Fibroblast of gingiva (primary cell): ENCODE data around the gene APOD.
A peak's percentile ranks its signal among the peaks of the same experiment; 100 is the strongest.

Experiments
- DNase-seq: peaks from one replicate; pipeline ENCODE4 v3.0.0-alpha.2; 2011; ENCODE audit warnings: low read depth

The APOD gene

DNA sequence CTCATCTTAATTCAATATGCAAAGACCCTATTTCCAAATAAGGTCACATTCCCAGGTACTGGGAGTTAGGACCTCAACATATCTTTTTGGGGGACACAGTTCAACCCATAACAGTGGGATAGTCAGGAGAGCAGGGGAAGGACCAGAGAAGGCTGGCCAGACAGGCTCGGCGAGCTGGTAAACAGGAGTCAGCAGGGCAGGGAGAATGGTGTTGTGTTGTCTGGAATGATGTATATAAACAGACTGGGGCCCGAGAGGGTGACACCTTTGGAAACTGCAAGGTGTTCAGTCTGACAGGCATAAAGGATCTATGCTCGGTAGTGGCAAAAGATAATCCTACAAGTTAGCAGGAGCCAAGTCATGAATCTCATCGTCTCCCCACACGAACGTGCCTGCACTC, 30.5 kb downstream of the APOD start:
- no peak for DNase-seq

DNA sequence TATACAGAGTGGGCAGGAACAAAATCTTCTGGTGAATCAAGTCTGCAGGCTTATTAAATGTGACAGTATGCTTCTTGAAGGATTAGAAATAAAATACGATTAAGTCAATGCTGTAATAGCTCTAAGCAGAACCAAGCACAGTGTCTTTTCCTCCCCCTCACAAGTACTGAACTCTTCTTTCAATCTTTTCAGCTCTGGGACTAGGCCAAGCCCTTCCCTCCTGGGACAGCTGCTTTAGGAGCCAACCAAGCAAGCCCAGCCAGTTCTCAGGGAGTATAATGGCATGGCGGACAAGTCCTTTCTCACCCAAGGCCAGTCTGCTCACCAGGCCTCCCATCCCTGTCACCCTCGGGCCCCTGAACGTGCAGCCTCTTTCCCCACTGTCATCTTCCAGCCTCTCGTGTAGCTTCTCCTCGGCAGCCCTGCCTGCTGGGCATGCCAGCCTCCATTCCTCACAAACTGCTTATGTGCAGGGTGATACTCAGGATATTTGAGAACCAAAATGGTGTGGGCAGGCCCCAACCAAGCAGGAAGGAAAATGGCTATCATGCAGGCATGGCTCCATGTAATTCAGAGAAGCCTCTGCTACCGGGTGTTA, 32.3 kb downstream of the APOD start:
- peak; percentile 39 for DNase-seq

DNA sequence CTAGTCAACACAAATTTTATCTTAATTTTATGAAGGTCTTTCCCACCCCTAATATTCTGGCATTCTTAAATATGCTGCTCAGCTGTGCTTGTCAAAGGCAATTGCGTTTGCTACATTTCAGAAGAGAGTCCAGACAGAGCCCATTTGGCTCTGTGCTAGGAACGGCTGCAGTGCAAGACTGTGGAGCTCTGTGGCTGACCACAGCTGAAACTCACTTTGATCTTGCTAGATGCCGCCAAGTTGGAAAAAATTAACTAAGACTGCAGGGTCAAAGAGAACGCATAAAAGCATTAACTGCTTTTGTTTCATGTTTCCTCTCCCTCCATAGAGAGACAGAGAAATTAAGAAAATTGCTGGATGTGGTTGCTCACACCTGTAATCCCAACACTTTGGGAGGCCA, 33.0 kb downstream of the APOD start:
- no peak for DNase-seq

DNA sequence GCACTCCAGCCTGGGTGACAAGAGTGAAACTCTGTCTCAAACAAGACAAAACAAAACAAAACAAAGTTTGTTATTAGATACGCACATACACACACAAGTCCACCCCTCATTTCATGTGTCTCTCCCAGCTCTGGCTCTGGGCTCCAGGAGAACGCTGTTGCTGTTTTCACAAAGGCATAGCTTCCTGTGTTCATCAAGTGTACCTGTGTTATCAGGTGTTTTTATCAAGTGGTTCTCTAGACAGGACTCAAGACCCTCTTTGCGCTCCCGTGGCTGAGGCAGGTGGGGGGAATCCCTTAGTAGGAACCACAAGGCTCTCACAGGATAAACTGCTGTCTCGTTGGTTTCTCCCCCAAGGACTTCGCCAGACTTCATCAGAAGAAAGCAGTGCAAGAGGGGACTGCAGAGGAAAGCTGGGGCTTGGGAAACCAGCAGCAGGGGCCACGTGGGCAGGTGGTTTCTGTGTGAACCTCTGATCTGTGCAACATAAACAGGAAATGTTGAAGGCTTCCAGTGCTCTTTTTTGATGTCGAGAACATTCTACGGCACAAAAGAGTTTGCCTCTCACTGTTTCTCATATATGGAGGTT, 33.7 kb downstream of the APOD start:
- DNase-seq = no peak

DNA sequence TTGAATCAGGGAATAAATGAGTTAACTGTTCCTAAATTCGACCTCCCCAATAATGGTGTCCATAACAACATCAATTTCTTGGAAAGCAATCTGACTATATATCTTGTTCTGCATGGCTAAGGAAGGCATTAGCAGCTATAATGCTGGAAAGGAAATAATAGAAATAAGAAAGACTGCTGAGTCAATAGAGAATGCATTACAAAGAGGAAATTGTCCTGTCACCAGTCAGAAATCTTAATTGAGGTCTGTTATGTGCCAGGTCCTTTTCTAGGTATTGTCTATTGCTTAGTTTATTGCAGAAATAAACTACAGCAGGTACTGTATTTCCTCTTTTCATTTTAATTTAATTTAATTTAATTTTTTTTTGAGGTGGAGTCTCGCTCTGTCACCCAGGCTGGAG, 34.8 kb downstream of the APOD start:
- DNase-seq = no peak

DNA sequence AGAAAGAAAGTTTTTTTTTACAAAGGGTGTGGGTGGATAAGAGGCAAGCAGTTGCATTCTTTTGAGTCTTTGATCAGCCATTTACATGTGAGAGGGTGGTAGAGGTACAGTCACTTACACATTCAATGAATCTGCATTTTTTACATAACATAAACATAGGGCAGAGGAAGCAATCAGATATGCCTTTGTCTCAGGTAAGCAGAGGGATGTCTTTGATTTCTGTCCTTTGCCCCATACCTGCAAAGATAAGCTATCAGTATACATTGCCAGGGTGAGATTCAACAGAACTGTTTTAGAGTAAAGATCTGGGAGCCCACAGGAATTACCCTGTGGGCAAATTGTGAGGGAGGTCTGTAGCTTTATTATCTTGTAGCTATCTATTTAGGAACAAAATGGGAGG, 35.2 kb downstream of the APOD start:
- no peak for DNase-seq

DNA sequence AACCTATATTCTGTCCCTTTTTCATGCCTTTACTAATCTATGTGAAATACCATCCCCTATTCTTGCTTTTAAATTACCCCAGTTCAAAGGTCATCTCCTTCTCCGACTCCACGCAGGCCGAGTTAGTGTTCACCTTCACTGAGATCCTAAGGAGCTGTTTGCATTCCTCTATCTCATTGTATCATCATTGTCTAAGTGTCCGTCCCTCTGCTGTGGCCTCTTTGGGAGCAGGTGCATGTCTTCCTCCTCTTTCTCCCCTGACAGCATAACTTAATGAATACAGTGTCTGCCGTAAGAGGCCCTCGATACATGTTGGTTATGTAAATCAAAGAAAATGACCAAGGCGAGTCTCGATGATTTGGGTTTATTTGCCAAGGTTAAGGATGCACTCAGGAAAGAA, 35.7 kb downstream of the APOD start:
- no peak for DNase-seq

DNA sequence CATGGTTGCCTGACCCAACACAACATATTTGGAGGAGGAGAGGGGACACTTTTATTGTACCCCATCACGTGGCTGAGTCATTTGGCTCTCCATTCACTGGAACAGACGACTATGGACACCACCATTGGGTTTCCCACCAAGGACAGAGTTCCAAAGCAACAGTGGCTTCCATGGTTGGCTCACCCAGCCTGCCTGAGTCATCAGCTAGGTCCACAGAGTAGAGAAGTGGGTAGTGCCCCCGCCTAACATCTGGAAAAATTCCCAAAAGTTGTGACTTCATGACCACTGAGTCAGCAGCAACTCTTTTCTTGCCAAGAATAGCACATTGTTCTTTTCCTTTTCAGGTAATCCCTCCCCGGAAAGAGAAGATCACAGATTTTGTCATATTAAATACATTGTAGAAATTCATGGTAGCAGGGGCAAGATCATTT, 37.6 kb downstream of the APOD start:
- peak; percentile 84 for DNase-seq

DNA sequence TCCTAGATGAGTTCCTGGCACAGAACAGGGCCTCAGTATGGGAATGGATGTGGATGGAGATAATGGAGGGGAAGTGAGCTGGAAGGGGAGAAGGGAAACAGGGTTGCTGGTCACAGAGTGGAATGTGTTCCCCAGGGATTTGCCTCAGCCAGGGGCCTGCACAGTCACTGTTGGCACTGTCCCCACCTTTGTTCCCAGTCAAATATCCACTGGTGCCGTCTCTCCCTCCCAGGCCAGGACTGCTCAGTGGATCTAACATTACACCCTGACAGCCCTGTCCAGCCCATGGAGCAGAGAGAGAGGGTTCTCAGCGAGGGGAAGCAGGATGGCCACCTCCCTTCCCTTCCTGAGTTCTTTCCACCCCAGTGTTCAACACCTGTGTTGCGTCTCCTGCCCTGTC, 39.1 kb downstream of the APOD start:
- peak; percentile 16 for DNase-seq

DNA sequence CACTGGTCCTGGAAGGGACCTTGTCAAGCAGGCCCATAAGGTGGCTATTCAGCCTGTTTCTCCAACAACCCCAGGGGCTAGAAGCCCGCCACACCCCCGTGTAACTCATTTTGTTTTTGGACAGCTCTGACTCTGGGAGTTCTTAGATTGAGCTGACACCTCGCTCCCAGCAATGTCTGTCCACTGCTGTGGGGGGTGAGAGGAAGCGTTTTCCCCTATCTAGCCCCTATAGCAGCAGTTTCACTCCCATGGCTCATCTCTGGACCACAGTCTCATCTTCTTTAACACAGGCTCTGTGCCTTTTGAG, 39.6 kb downstream of the APOD start:
- DNase-seq = no peak

DNA sequence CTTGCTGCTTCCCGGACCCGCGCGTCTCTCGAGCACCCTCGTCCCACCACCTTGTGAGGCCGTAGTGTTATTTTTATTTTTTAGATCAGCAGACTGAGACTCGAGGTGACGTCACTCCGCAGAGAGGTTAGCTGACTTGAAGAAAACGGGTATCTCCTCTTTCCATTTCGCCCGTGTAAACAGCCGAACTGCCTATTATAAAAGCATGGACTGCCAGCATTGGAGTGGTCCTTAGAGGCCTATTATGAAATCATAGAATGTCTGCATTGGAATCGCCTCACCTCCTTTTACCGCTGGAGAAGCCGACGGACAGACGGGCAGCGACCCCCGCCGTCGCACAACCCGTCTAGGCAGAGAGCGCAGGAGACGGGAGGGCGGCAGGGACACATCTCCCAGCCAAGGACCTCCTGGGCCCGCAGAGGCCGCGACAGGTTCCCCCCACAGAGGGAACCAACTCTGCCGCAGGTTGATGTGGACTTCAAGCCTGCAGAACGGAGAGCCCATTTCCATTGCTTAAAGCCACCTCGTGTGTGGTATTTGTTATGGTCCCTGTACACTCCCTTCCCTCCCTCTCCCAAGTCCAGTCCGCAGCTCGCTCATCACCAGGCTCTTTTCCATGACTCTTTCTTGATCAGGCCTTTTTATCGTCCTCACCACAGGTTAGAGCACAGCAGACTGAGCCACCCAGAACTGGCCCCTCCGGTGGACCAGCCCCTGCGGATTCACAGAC, 40.1 kb downstream of the APOD start:
- DNase-seq = no peak

DNA sequence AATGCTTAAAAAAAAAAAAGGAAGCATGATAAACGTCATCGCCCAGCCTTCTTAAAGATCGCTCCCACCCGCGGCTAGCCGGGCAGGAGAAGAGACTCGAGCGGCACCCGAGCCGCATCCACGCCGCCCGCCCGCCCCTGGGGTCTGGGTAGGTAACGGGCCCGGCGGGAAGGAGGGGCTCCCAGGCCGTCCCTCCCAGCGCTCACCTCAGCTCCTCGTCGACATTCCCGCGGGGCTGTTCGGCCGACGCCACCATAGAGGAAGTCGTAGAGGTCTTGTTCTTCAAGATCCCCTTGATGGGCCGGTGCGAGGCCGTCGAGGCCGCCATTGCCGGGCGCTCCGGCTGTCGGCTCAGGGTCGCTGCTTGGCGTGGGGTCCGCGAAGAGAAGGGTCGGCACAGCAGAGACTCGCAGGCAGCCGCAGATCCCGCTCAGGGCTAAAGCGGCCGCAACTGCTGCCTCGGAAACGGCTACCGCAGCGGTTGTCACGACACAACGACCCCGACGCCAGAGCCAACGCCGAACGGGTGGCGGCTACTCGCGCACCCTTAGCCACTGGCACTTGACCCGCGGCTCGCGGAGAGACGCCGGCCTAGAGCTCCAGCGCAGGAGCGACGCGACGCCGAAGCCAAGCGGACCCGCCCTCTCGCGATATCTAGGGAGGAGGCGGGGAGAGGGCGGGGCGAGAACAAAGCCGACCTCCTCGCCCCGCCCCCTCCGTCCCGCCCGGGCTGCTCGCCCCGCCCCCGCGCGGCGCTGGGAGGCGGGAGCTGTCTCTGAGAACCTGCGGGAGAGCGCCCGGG, 40.8 kb downstream of the APOD start, which contains the start of gene PPP1R2:
TSS of gene PPP1R2 (minus strand) at position 628 of the 802 bp plus-strand sequence. CDS start at position 328, 300 bp downstream.
- peak; percentile 87 for DNase-seq

DNA sequence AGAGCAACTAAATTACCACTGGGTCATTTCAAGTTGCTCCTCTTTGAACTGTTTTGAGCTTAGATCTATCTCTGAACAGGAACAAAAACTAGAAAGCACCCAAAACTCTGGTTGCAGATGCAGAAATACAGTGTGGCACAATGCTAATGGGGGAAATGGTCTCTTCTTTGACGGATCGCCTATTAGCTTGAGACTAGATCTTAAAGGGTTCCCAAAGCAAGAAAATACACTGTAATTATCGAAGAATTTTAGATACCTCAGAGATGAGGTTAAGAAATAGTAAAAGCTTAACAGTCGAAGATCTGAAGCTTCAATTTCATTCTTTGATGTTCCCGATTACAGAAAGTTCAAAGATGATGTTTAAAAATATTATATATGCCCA, 41.4 kb downstream of the APOD start:
- no peak for DNase-seq

DNA sequence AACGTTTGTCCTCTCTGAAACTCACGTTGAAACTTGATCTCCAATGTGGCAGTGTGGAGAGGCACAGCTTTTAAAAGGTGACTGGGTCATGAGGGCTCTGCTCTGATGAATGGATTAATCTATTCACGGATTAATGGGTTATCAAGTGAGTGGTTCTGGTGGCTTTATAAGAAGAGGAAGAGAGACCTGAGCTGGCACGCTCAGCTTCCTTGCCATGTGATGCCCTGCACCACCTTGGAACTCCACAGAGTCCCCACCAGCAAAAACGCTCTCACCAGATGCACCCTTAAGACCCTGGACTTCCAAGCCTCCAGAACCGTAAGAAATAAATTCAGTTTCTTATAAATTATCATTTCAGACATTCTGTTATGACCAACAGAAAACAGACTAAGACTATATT, 43.2 kb downstream of the APOD start:
- no peak for DNase-seq

DNA sequence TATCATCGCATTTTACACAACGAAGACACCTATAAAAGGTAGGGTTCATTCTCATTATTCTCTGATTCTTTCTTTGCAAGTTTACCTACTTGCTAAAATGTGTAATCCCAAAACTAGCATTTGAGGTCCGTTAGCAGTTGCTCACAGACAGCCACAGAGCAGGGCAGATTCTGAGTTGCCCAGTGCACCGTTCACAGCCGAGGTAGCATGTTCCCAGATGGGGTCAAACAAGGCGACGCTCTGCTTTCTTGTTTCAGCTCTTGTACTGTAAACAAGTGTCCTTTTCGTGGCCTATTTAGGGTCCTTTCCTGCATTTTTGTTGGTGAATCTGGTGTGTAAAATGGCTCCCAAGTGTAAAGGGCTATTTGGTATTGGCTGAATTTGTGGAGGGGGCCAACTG, 43.7 kb downstream of the APOD start:
- no peak for DNase-seq

DNA sequence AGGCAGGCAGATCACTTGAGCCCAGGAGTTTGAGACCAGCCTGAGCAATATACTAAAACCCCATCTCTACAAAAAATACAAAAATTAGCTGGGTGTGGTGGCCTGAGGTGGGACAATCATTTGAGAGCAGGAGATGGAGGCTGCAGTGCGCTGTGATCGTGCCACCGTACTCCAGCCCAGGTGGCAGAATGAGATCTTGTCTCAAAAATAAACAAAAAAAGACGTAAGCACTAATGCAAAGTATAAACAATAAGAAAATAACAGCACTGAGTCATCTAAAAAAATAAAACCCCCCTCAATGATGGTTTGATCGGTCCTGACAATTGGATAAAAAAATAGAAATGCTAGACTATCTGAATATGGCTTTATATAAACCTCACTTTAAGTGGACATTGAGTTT, 44.3 kb downstream of the APOD start:
- DNase-seq = no peak

DNA sequence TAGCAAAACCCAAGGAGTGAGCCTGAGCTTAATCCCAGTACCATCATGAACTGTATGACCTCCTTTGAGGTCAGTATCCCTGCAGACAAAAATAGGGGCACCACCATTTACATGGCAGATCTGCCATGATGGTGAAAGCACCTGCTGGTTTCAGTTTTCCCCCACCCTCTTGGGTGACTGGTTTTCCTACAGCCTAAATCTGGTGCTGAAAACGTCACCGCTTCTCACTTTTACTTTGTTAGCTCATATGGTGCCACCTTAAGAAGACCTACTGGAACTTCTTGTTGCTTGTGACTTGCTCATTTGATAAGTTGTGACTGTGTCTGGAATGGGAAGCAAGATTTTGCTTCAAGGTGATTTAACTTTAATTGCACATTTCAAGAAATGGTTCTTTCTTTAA, 45.7 kb downstream of the APOD start:
- no peak for DNase-seq

DNA sequence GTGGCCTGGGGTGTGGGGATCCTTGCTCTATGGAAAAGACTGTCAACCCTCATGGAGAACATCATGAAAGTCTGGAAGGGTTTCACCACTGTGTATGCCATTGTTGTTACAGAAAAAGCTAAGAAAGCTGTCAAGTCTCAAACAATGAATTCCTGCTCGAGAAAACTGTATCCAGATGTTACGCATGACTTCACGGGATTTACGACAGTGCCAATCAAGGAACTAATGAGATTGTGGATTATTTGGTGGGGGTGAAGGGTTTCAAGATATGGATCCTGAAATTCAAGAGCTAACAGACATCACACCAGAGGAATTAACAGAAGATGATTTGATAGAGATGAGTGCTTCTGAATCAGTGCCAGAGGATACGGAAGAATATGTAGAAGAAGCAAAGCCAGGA, 48.4 kb downstream of the APOD start:
- no peak for DNase-seq

DNA sequence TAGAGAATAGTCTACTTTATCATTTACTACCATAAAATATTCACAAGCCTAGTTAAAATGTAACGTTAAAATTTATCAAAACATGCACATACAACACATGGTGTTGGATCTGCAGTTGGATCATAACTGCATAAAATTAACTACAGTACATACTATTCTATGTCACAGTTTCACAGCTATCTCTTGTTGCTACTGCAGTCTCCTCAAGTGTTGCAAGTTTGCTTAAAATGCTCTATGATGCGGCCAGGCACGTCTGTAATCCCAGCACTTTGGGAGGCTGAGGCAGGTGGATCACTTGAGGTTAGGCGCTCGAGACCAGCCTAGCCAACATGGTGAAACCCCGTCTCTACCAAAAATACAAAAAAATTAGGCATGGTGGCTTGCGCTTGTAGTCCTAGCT, 50.9 kb downstream of the APOD start:
- no peak for DNase-seq

DNA sequence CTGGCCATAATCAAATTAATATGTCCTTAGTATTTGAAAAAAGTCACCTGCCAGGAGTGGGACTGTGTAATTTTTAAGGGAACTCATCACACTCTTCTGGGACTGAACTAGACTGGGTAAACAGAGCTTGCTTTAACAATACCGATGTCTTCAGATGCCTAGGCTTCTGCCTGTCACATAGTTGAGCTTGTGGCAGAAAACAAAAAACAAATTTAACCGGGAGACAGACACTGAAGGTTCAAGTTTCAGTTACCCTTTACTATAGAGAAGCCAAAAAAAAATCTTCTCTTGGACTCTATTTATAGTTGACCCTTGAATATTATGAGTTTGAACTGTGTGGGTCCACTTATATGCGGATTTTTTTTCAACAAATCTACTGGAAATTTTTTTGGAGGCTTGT, 51.4 kb downstream of the APOD start:
- DNase-seq = no peak

DNA sequence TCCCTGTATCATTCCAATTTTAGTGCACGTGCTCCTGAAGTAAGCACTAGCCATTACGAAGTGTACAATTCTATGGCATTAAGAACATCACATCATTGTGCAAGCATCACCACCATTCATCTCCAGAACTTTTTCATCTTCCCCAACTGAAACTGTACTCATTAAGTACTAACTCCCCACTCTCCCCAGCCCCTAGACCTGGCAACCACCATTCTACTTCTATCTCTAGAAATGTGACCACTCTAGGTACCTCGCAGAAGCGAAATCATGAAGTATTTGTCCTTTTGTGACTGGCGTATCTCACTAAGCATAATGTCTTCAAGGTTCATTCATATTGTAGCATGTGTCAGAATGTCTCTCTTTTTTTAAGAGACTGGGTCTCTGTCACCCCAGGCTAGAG, 52.1 kb downstream of the APOD start:
- no peak for DNase-seq

DNA sequence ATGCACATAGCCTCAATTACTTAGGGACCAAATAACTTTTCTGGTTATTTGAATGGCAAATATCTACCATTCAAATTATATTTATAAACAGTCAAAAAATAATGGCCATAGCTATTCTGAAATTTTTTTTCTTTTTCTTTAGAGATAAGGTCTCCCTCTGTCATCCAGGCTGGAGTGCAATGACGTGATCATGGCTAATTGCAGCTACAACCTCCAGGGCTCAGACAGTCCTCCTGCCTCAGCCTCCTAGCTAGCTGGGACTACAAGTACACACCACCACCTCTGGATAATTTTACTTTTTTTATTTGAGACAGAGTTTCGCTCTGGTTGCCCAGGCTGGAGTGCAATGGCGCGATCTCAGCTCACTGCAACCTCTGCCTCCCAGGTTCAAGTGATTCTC, 57.2 kb downstream of the APOD start:
- no peak for DNase-seq
